ENCODE data around the gene EPB41.

DNA sequence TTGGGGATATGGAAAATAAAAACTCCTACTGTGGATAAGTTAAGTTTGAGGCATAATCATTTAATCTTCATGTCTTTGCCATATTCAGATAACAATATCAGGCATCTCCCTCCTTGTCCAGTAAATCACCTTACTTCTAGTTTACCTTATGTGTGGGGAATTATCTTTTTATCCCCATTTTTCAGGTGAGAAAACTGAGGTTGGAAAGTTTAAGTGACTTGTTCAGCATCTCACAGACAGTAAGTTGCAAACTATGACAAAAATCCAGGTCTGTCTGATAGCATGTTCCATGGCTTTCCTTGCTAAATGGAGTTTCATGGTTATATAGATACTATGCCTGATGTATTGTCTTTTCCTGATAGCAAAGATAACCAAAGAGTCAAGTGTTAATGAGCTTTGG lies 129.6 kb downstream of the EPB41 start:
- TF ChIP-seq, protein P1, sequence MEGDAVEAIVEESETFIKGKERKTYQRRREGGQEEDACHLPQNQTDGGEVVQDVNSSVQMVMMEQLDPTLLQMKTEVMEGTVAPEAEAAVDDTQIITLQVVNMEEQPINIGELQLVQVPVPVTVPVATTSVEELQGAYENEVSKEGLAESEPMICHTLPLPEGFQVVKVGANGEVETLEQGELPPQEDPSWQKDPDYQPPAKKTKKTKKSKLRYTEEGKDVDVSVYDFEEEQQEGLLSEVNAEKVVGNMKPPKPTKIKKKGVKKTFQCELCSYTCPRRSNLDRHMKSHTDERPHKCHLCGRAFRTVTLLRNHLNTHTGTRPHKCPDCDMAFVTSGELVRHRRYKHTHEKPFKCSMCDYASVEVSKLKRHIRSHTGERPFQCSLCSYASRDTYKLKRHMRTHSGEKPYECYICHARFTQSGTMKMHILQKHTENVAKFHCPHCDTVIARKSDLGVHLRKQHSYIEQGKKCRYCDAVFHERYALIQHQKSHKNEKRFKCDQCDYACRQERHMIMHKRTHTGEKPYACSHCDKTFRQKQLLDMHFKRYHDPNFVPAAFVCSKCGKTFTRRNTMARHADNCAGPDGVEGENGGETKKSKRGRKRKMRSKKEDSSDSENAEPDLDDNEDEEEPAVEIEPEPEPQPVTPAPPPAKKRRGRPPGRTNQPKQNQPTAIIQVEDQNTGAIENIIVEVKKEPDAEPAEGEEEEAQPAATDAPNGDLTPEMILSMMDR (IDR thresholded peaks at IDR 0.05): no peak
- no peak for TF ChIP-seq POLR2AphosphoS5 (IDR thresholded peaks at IDR 0.05)
